Pancreas (tissue), 10 donors: ENCODE results near the gene ADCY10. TPM values are rescaled to one million over a fixed set of nuclear protein-coding genes. Genes with fewer than 3 reads are reported as not detected.
A peak's percentile ranks its signal among the peaks of the same experiment; 100 is the strongest.

ENCODE experiments used
- ATAC-seq, 4 donors: fragments of 200-7000 bp; cut with Tn5 transposase; one replicate each; pipeline versions ENCODE4 v1.8.0 to v1.9.1; 2020; ENCODE audit warnings: mild to moderate bottlenecking in 4 of 4, moderate library complexity in 4 of 4
- DNase-seq, 6 donors: peaks; one replicate each; pipeline ENCODE4 v3.0.0-alpha.2; 2020
- FAIRE-seq: peaks from 2 replicates; lab custom pipeline; 2012; peaks lifted over from hg19 to GRCh38; lab: Jason Lieb, UNC
- H3K27ac ChIP-seq, 4 donors: fragments of 200-600 bp; sonication (generic); 1 replicate in 3 of 4; 2 replicates in 1 of 4; pipeline versions ENCODE4 v1.5.0 to v1.8.0; 2020
- H3K27me3 ChIP-seq, 4 donors: fragments of 200-600 bp; one replicate each; pipeline ENCODE4 v1.8.0; 2021
- H3K36me3 ChIP-seq, 3 donors: fragments of 200-600 bp; sonication (generic) in 1 of 3; one replicate each; pipeline versions ENCODE4 v1.5.0 to v1.8.0; 2020 to 2021
- H3K4me1 ChIP-seq, 3 donors: fragments of 200-600 bp; one replicate each; pipeline ENCODE4 v1.8.0; 2021
- H3K4me3 ChIP-seq, 4 donors: fragments of 200-600 bp; sonication (generic) in 2 of 4; one replicate each; pipeline versions ENCODE4 v1.5.0 to v1.8.0; 2020 to 2021
- H3K9me3 ChIP-seq, 4 donors: fragments of 200-600 bp; one replicate each; pipeline ENCODE4 v1.8.0; 2021
- WGBS, 2 donors: extraction: QIAGEN DNeasy Blood & Tissue Kit; methylation state at CpG; one replicate each; pipeline ENCODE4 v1.1.7; 2013; 5-methylcytosine and 5-hydroxymethylcytosine counted together
- intact Hi-C, 3 donors: fragments of 100-400 bp; cut with DNase I; formaldehyde crosslinking; loops; one replicate each; pipeline versions ENCODE4 v1.11.1 to v1.14.2; 2022
- polyA plus RNA-seq, 2 donors: library from polyadenylated mRNA; stranded (reverse); fragments of 200-250 nt; gene quantifications; one replicate each; pipeline ENCODE4 v1.2.3, GENCODE V29; 2013
- total RNA-seq, 6 donors: library from RNA; stranded (reverse); fragmentation: NEBNext Ultra II Directional in 4 of 6; extraction: Animal tissue kit (Norgen Biotek cat#: 25700) in 4 of 6; gene quantifications; one replicate each; pipeline versions ENCODE4 v1.2.1 to v1.2.4, GENCODE V29; 2021 to 2023
- TF ChIP-seq, protein P1 (sequence below), 4 donors: fragments of 200-600 bp; sonication (generic) in 3 of 4; IDR thresholded peaks; one replicate each; pipeline versions ENCODE4 v1.5.0 to v1.8.0; 2021; ENCODE audit warnings: antibody characterized with exemption in 4 of 4
- donor health status: healthy with polysubstance abuse.
- donor health status: DM: no; HTN: no; CAD: no; lungs with moderate emphysema.
- donor health status: DM: no; HTN: no; CAD: no.
- donor health status: control.
- donor health status: control.
- donor health status: Bipolar disorder and iron deficiency.
- donor health status: DM: yes; HTN: yes; CAD: no.
- donor health status: DM: no; HTN: no; CAD: no.
- donor health status: DM: no; HTN: no; CAD: no.
- donor health status: DM: yes; HTN: yes; CAD: no.

Gene ADCY10
- total and polyA plus RNA-seq, 8 donors, result 0.03 to 0.31 (median 0.16) TPM; not detected in 1

DNA sequence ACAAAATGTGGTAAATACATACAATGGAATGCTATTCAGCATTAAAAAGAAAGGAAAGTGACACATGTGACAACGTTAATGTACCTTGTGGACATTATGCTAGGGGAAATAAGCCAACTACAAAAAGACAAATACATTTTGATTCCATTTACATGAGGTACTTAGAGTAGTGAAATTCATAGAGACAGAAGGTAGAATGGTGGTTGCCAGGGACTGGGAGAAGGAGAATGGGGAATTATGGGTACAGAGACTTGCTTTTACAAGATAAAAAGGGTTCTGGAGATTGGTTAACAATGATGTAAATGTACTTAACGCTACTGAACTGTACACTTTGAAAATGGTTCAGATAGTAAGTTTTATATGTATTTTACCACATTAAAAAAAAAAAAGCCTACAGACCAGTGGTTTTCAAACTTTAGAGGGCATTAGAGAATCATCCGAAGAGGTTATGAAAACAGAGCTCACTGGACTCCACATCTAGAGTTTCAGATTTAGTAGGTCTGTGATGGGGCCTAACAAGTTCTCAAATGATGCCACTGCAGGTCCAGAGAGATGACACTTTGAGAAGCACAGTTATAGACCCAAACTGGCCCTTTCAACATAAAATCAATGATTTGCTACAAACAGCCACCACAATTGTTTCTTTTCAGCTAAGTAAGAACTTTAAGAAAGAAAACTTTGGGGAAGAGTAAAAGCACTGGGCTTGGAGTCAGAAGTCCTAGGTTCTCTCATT lies 9.6 kb upstream of the ADCY10 start:
- FAIRE-seq, result no peak
- H3K27ac ChIP-seq, result no peak overlapping the region
- 77 to 85% methylated on average over 3 of the region's 3 CpGs for WGBS, 2 donors

DNA sequence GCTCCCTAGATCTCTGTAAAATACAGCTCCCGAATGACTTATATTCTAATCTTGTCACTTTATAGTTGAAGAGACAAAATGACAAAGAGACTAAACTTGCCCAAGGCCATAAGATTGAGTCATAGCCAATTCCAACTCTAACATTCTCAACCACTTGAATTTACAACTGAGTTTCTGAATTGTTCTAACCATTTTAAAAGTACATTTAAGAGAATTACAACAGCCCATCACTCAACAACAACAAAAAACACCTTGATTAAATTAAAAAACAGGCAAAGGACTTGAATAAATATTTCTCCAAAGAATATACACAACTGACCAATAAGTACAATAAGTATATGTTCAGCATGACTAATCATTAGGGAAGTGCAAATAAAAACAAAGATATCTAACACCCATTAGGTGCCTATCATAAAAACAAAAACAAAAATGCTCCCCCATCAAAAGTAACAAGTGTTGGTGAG lies 8.7 kb upstream of the ADCY10 start:
- no peak for DNase-seq
- TF ChIP-seq, protein P1, sequence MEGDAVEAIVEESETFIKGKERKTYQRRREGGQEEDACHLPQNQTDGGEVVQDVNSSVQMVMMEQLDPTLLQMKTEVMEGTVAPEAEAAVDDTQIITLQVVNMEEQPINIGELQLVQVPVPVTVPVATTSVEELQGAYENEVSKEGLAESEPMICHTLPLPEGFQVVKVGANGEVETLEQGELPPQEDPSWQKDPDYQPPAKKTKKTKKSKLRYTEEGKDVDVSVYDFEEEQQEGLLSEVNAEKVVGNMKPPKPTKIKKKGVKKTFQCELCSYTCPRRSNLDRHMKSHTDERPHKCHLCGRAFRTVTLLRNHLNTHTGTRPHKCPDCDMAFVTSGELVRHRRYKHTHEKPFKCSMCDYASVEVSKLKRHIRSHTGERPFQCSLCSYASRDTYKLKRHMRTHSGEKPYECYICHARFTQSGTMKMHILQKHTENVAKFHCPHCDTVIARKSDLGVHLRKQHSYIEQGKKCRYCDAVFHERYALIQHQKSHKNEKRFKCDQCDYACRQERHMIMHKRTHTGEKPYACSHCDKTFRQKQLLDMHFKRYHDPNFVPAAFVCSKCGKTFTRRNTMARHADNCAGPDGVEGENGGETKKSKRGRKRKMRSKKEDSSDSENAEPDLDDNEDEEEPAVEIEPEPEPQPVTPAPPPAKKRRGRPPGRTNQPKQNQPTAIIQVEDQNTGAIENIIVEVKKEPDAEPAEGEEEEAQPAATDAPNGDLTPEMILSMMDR (IDR thresholded peaks at IDR 0.05), result no peak
- no peaks in the 10 kb centered on the region for H3K9me3 ChIP-seq
- H3K4me1 ChIP-seq, result peaks cover 0 to 29% (median 23%) of the 10 kb centered on the region in 3 donors
- no peak overlapping the region for H3K27ac ChIP-seq
- H3K4me3 ChIP-seq, result no peak overlapping the region
- H3K27me3 ChIP-seq, result no peaks in the 10 kb centered on the region
- FAIRE-seq, result no peak
- 15 to 20% methylated on average over 1 of the region's 1 CpG for WGBS, 2 donors
- intact Hi-C loops, result no loop called here
- no peak for ATAC-seq
- no peaks in the 10 kb centered on the region for H3K36me3 ChIP-seq

More for the DNA sequence above, 9.6 kb upstream of the ADCY10 start:
- Histone ChIP-seq H3K36me3 (no peaks in the 10 kb centered on the region), H3K4me3 (no peak overlapping the region), H3K27me3 (no peaks in the 10 kb centered on the region), H3K4me1 (peaks cover 0 to 32% (median 28%) of the 10 kb centered on the region in 3 donors), H3K9me3 (no peaks in the 10 kb centered on the region)
- TF ChIP-seq, protein P1 (IDR thresholded peaks at IDR 0.05), result no peak
- DNase-seq (no peak), ATAC-seq (peak in 2 of 4 donors; percentile 30 to 66)
- intact Hi-C loops, result no loop called here

DNA sequence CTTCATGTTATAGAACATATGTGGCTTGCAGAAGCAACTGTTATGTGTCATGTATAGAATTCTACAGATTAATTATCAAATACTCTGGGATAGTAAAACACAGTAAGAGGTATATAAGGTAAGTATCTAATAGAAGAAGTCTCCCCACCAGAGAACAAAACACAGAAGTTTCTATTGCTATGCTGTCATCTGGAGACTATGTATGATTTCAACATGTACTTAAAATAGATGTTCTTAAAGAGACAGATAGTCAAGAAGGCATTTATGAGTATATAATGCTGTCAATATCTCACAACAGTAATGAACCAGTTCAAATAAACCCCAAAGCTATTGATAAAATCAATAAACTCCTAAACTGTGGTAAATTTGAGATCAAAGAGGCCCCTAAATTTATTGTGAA lies 8.1 kb upstream of the ADCY10 start:
- no peaks in the 10 kb centered on the region for H3K36me3 ChIP-seq
- intact Hi-C loops, result no loop called here
- FAIRE-seq, result peak; percentile 13
- no peak overlapping the region for H3K27ac ChIP-seq
- peaks cover 0 to 31% (median 24%) of the 10 kb centered on the region in 3 donors for H3K4me1 ChIP-seq
- TF ChIP-seq, protein P1 (IDR thresholded peaks at IDR 0.05), result no peak
- no peaks in the 10 kb centered on the region for H3K27me3 ChIP-seq
- ATAC-seq, result peak in 1 of 4 donors; percentile 44
- H3K4me3 ChIP-seq, result no peak overlapping the region
- DNase-seq, result no peak
- no peaks in the 10 kb centered on the region for H3K9me3 ChIP-seq

DNA sequence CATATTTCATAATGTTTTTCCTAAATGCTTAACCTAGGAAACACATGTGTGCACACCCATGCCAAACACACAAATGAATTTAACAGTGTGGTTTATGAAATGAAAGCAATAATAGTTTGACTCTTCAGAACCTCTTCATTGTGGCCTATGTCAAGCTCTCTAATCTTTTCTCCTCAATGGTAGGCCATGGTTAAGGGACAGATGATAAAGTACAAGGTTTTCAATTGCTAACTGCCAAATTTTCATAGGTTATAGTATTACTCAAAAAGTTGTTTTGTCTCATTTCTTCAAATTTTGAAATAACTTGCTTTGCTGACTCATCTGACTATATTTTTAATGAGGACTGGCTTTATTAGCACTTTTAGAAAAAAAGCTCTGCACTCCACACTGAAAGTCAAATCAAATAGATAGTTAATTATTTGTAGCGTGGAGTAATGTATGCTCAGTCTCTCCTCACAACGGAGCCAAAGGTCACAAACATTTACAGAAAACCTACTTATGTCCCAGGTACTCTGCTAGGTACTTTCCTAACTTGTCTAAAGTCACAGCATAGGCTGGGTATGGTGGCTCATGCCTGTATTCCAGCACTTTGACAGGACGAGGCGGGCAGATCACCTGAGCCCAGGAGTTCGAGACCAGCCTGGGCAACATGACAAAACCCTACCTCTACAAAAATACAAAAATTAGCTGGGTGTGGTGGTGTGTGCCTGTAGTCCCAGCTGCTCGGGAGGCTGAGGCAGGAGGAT lies 3.0 kb upstream of the ADCY10 start:
- no peaks in the 10 kb centered on the region for H3K9me3 ChIP-seq
- FAIRE-seq (no peak), DNase-seq (no peak), ATAC-seq (peak; percentile 26 to 75 (median 68))
- peaks cover 0 to 23% (median 6%) of the 10 kb centered on the region in 3 donors for H3K4me1 ChIP-seq
- TF ChIP-seq, protein P1 (IDR thresholded peaks at IDR 0.05), result no peak
- WGBS, 2 donors, result 67 to 70% methylated on average over 6 of the region's 6 CpGs
- H3K27me3 ChIP-seq, result no peaks in the 10 kb centered on the region
- H3K4me3 ChIP-seq, result no peak overlapping the region
- intact Hi-C loops, result no loop called here
- peak overlapping the region in 2 of 4 donors; percentile 22 to 51 for H3K27ac ChIP-seq
- no peaks in the 10 kb centered on the region for H3K36me3 ChIP-seq
